ENCODE measurements around the gene MICALL1.

MICALL1 gene

DNA sequence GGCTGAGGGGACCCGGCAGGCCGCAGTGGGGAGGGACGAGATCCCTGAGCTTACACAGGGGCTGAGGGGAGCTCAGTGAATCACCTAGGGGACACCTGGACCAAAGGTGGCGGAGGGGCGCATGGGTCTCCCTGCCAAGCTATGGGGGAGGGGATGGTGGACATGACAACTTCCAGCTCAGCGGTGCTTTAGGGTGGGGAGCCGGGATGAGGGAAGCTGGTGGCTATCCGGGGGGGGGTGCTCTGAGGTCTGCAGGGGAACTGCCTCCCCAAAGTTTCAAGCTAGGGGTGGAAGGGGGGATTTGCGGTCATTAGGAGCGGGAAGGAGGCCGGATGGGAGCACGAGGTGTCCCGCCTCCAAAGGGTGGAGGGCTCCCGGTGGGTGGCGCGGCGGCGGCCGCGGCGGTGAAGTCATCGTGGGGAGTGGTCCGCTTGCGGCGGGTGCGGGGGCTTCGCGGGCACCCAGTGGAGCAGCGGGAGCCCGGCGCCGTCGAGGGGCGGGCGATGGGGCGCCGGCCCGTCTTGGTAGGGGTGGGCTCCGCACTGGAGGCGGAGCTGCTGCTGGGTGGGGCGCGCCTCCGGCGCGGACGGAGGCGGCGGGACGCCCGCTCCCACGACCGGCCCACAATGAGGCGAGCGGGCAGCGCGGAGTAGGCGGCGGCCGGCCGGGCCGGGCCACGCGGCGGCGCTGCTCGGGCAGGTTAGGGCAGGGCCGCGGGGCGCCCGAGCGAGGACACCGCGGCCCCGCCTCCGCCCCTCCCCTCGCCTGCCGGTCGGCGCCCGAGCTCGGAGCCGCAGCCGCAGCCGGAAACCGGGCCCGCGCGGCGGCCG is at the start of gene MICALL1:
Gene MICALL1 (plus strand): TSS at position 764 of the 830 bp plus-strand sequence. CDS start 126 bp downstream, outside the sequence.
- DNase-seq (ENCODE audit: low spot score in 2 of 2), result peak; percentile 18 to 39
- Mint-ChIP-seq H3K36me3 (ENCODE audit: insufficient read depth) (peaks cover 9% of the 10 kb centered on the region), H3K4me1 (peaks cover 35% of the 10 kb centered on the region), H3K9me3 (no peaks in the 10 kb centered on the region), H3K27ac (ENCODE audit: low read depth) (peak within 1 kb of the TSS; percentile 86), H3K4me3 (peak within 1 kb of the TSS; percentile 82), H3K27me3 (no peaks in the 10 kb centered on the region)
- peak; percentile 80 for ATAC-seq (replicated peaks; ENCODE audit: extremely low read depth, poor library complexity, severe bottlenecking)

- Mint-ChIP-seq H3K36me3 (ENCODE audit: insufficient read depth) (peaks cover 74% of the 10 kb centered on the region), H3K27ac (ENCODE audit: low read depth) (no peak overlapping the region), H3K4me3 (no peak overlapping the region), H3K9me3 (no peaks in the 10 kb centered on the region), H3K27me3 (no peaks in the 10 kb centered on the region), H3K4me1 (peaks cover 5% of the 10 kb centered on the region)
- no peak for DNase-seq (ENCODE audit: low spot score in 2 of 2)
- no peak for ATAC-seq (replicated peaks; ENCODE audit: extremely low read depth, poor library complexity, severe bottlenecking)
These were observed 45.2 kb upstream of the MICALL1 start for GRCh38 chr22:37860796-37861421.

- Mint-ChIP-seq H3K9me3 (no peaks in the 10 kb centered on the region), H3K36me3 (ENCODE audit: insufficient read depth) (peaks cover 70% of the 10 kb centered on the region)
- ATAC-seq (replicated peaks; ENCODE audit: extremely low read depth, poor library complexity, severe bottlenecking), result no peak
These were observed 43.3 kb upstream of the MICALL1 start for GRCh38 chr22:37862570-37863325.

GRCh38 chr22:37865510-37865909 is 40.6 kb upstream of the MICALL1 start:
- H3K9me3 Mint-ChIP-seq, result no peaks in the 10 kb centered on the region
- no peaks in the 10 kb centered on the region for H3K27me3 Mint-ChIP-seq
- H3K36me3 Mint-ChIP-seq (ENCODE audit: insufficient read depth), result peaks cover 68% of the 10 kb centered on the region
- DNase-seq (ENCODE audit: low spot score in 2 of 2), result no peak
- no peak for ATAC-seq (replicated peaks; ENCODE audit: extremely low read depth, poor library complexity, severe bottlenecking)
- no peak overlapping the region for H3K4me3 Mint-ChIP-seq
- peaks cover 5% of the 10 kb centered on the region for H3K4me1 Mint-ChIP-seq
- no peak overlapping the region for H3K27ac Mint-ChIP-seq (ENCODE audit: low read depth)

More at GRCh38 chr22:37862570-37863325, 43.3 kb upstream of the MICALL1 start:
- H3K4me3 Mint-ChIP-seq, result no peak overlapping the region
- no peaks in the 10 kb centered on the region for H3K27me3 Mint-ChIP-seq
- H3K27ac Mint-ChIP-seq (ENCODE audit: low read depth), result no peak overlapping the region
- no peak for DNase-seq (ENCODE audit: low spot score in 2 of 2)
- peaks cover 5% of the 10 kb centered on the region for H3K4me1 Mint-ChIP-seq

DNA sequence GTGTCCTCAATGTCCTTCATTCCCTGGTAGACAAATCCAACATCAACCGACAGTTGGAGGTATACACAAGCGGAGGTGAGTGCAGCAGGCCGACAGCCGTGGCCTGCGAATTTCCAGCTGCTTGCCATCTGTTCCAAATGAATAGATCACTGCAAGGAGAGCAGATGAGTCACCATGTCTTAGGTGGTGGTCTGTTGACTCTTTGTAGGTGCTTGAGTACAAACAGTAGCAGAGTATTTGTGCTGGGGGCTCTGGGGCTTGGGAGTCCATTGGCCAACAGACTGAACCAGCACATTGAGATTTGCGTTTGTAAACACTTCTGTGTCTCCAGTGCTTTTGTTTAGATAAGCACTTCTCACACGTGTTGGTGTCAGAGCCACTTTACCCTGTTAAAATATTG is 35.8 kb upstream of the MICALL1 start:
- Mint-ChIP-seq H3K27me3 (no peaks in the 10 kb centered on the region), H3K9me3 (no peaks in the 10 kb centered on the region), H3K4me1 (no peaks in the 10 kb centered on the region), H3K4me3 (no peak overlapping the region), H3K36me3 (ENCODE audit: insufficient read depth) (peaks cover 84% of the 10 kb centered on the region), H3K27ac (ENCODE audit: low read depth) (no peak overlapping the region)
- ATAC-seq (replicated peaks; ENCODE audit: extremely low read depth, poor library complexity, severe bottlenecking) (no peak), DNase-seq (ENCODE audit: low spot score in 2 of 2) (no peak)

DNA sequence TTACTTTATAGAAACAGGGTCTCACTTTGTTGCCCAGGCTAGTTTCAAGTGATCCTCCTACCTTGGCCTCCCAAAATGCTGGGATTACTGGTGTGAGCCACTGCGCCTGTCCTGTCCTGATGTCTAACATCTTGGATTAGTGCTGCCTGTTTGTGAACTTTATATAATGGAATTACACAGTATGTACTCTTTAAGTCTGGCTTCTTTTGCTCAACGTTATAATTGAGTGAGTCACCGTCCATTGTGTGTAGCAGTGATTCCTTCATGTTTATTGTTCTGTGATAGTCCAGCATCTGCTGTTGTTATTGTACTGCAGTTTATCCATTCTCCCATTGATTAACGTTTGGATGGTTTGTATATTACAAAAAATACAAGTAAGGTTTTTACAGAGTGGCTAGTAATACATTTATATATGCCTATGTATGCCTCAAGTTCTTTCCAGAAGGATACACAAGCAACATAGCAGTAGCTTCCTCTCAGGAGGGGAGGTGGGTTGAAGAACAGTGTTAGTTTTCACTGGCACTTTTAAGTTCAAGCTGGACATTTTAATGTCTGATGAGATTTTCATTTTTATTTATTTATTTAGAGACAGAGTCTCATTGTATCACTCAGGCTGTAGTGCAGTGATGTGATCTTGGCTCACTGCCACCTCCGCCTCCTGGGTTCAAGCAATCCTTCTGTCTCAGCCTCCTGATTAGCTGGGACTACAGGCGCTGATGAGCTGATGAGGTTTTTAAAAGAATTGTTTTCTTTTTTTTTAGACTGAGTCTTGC is 25.2 kb upstream of the MICALL1 start:
- Mint-ChIP-seq H3K9me3 (no peaks in the 10 kb centered on the region), H3K27ac (ENCODE audit: low read depth) (no peak overlapping the region), H3K4me3 (no peak overlapping the region), H3K27me3 (no peaks in the 10 kb centered on the region), H3K36me3 (ENCODE audit: insufficient read depth) (peaks cover 69% of the 10 kb centered on the region), H3K4me1 (peaks cover 21% of the 10 kb centered on the region)
- ATAC-seq (replicated peaks; ENCODE audit: extremely low read depth, poor library complexity, severe bottlenecking), result no peak
- DNase-seq (ENCODE audit: low spot score in 2 of 2), result no peak

- ATAC-seq (replicated peaks; ENCODE audit: extremely low read depth, poor library complexity, severe bottlenecking) (no peak), DNase-seq (ENCODE audit: low spot score in 2 of 2) (no peak)
- peaks cover 69% of the 10 kb centered on the region for H3K36me3 Mint-ChIP-seq (ENCODE audit: insufficient read depth)
- H3K27ac Mint-ChIP-seq (ENCODE audit: low read depth), result peak overlapping the region; percentile 3
- peaks cover 11% of the 10 kb centered on the region for H3K4me1 Mint-ChIP-seq
- no peaks in the 10 kb centered on the region for H3K9me3 Mint-ChIP-seq
- H3K27me3 Mint-ChIP-seq, result no peaks in the 10 kb centered on the region
- H3K4me3 Mint-ChIP-seq, result no peak overlapping the region
These were observed 21.7 kb upstream of the MICALL1 start for GRCh38 chr22:37884420-37884819.

DNA sequence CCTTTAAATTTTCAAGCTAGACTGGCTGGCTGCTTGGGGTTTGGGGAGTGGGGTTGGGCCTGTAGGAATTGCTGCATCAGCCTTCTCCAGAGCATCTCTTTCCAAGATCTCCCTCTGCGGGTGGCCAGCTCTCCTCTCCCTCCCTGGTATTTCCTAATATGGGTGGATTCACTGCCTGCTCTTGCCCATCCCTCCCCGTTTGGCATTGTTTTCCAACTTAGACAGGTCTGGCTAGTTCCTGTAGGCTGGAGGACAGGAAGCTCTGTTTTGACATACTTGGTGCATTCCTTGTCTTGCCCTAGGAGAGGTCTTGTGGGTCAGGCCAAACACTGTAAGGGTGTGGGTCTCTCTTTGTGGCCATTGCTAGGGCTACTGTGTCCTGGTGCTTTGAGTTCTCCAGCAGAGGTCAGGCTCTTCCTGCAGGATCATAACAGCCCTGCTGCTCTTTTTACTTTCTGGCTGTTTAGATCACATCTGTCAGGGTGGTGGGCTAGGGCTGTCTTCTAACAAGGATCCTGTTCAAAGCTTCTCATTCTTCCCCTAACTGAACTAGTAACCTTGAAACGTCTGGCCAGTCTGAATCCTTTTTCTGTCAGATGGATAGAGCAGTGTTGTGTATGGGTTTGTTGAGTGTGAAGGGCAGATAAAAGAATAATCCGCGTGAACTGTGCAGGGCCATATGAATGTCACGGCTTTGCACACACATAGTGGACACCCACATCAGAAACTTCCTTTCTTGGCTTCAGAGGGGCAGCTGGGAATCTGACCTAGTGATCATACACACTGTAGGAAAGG is 18.3 kb upstream of the MICALL1 start:
- ATAC-seq (replicated peaks; ENCODE audit: extremely low read depth, poor library complexity, severe bottlenecking) (no peak), DNase-seq (ENCODE audit: low spot score in 2 of 2) (no peak)
- Mint-ChIP-seq H3K4me3 (no peak overlapping the region), H3K4me1 (peaks cover 11% of the 10 kb centered on the region), H3K36me3 (ENCODE audit: insufficient read depth) (peaks cover 50% of the 10 kb centered on the region), H3K9me3 (no peaks in the 10 kb centered on the region), H3K27me3 (no peaks in the 10 kb centered on the region), H3K27ac (ENCODE audit: low read depth) (no peak overlapping the region)

DNA sequence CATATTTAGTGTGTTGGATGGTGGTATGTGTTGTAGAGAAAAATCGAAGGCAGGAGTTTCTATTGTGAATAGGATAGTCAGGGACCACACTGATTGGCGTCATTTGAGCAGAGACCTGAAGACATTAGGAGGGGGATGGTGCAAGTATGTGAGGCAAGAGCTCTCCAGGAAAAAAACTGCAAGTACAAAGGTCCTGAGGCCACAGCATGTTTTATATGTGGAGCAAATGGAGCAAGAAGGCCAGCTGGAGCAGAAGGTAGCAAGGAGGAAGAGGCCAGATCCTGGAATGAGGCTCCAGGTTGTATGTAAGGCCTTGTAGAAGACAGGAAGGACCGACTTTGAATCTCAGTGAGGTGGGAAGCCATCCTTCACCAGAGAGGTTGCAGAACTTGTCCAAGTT is 14.2 kb upstream of the MICALL1 start:
- H3K4me3 Mint-ChIP-seq, result no peak overlapping the region
- no peak for ATAC-seq (replicated peaks; ENCODE audit: extremely low read depth, poor library complexity, severe bottlenecking)

GRCh38 chr22:37892566-37893335 is 13.3 kb upstream of the MICALL1 start:
- H3K36me3 Mint-ChIP-seq (ENCODE audit: insufficient read depth), result peaks cover 15% of the 10 kb centered on the region
- H3K27ac Mint-ChIP-seq (ENCODE audit: low read depth), result no peak overlapping the region
- ATAC-seq (replicated peaks; ENCODE audit: extremely low read depth, poor library complexity, severe bottlenecking), result no peak

More for the DNA sequence above, 14.2 kb upstream of the MICALL1 start:
- H3K27ac Mint-ChIP-seq (ENCODE audit: low read depth), result no peak overlapping the region
- H3K36me3 Mint-ChIP-seq (ENCODE audit: insufficient read depth), result peaks cover 22% of the 10 kb centered on the region
- DNase-seq (ENCODE audit: low spot score in 2 of 2), result no peak
- H3K4me1 Mint-ChIP-seq, result peaks cover 15% of the 10 kb centered on the region
- H3K27me3 Mint-ChIP-seq, result no peaks in the 10 kb centered on the region
- H3K9me3 Mint-ChIP-seq, result no peaks in the 10 kb centered on the region

GRCh38 chr22:37893583-37893983 is 12.5 kb upstream of the MICALL1 start:
- ATAC-seq (replicated peaks; ENCODE audit: extremely low read depth, poor library complexity, severe bottlenecking) (no peak), DNase-seq (ENCODE audit: low spot score in 2 of 2) (no peak)
- Mint-ChIP-seq H3K36me3 (ENCODE audit: insufficient read depth) (peaks cover 7% of the 10 kb centered on the region), H3K9me3 (no peaks in the 10 kb centered on the region), H3K27me3 (no peaks in the 10 kb centered on the region), H3K4me1 (peaks cover 10% of the 10 kb centered on the region), H3K4me3 (no peak overlapping the region), H3K27ac (ENCODE audit: low read depth) (peak overlapping the region; percentile 65)

More at GRCh38 chr22:37892566-37893335, 13.3 kb upstream of the MICALL1 start:
- H3K27me3 Mint-ChIP-seq, result no peaks in the 10 kb centered on the region
- DNase-seq (ENCODE audit: low spot score in 2 of 2), result no peak
- H3K9me3 Mint-ChIP-seq, result no peaks in the 10 kb centered on the region
- peaks cover 15% of the 10 kb centered on the region for H3K4me1 Mint-ChIP-seq
- H3K4me3 Mint-ChIP-seq, result no peak overlapping the region

Data from central memory CD8-positive, alpha-beta T cell (primary cell).